D341Med (cell line): ENCODE measurements around the gene ATP6V0E2.
A peak's percentile ranks its signal among the peaks of the same experiment; 100 is the strongest.

Experiments
- DNase-seq: peaks from one replicate; pipeline ENCODE4 v3.0.0; 2012; ENCODE audit warnings: low spot score

Gene ATP6V0E2

GRCh38 chr7:149838992-149839408 is 34.8 kb upstream of the ATP6V0E2 start:
- DNase-seq: peak; percentile 48

DNA sequence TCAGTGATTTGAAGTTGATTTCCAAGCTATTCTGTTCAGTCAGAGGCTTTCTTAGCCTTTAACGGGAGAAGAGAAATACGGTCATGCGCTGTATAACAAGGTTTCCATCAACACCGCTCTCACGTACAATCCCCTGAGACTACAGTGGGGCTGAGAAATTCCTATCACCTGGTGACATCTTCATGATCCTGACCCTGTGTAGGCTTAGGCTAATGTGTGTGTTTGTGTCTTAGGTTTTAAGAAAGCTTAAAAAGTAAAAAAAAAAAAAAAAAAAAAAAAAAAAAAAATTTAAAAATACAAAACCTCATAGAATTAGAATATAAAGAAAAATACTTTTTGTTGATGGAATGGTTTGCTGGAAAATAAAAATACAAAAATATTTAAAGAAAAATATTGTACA is 33.8 kb upstream of the ATP6V0E2 start:
- no peak for DNase-seq

DNA sequence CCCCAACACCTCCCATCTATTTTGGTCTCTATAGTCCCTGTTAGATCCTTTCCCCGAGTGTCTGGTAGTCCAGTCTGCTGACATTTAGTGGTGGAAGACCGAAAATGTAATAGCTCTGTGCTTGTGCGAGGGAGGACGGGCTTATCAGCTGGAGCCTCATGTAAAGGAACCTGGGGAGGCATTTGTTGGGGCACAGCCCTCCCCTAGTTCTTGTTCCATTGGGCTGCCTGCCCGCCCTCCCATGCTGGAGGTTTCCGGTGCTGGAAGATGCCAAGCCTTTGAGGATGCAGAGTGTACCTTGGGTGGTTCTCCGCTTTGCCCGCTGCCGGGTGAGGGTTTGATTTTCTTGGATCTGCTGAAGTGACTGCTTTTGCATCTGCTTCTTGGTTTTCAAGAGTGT is 30.2 kb upstream of the ATP6V0E2 start:
- no peak for DNase-seq

DNA sequence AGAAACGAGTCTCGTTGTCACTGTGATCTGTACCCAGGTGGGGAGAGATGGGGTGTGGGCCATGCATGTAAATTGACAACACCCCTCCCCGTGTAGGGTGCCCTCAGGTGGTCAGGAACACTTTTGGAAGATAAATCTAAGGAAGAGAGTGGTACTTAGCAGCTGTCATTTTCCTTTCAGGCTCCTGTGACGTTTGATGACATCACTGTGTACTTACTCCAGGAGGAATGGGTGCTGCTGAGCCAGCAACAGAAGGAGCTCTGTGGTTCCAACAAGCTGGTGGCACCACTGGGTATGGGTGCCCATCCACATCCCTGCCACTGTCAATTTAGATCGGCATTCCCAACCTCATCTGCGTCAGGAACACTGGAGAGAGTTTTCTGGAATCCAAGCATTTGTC is 29.3 kb upstream of the ATP6V0E2 start:
- DNase-seq: no peak

DNA sequence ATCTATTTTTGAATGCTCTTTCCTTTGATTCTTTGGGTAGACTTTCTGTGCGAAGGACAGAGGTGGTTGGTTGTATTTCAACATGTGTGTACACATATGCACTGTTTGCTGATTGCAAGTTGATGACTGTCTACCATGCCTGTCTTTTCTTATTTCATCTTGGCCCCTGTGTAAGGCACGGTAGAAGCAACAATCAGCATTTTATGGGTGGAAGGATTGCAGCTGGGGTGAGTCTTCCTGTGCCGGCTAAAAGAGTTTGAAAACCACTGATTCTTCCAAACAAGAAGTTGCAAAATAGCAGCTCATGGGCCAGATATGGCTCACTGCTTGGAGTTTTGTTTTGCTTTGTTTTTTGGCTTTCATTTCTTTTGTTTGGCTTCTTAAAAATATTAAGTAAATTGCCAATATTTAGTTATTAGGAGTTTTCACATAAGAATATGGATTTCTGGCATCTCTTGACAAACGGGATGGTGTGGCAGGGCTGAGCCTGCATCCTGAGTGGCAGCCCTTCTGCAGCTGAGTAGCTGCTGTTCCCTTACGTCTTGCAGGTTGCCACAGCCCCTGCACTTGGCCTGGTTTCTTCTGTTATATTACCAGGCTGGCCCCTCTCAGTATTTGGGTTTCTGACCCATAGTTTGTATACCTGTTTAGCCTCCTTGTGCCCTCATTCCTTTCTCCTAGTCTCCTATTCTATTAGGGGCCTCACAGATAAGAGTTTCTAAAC is 28.4 kb upstream of the ATP6V0E2 start:
- no peak for DNase-seq

- no peak for DNase-seq
Measured at GRCh38 chr7:149846021-149846420, 27.7 kb upstream of the ATP6V0E2 start.

DNA sequence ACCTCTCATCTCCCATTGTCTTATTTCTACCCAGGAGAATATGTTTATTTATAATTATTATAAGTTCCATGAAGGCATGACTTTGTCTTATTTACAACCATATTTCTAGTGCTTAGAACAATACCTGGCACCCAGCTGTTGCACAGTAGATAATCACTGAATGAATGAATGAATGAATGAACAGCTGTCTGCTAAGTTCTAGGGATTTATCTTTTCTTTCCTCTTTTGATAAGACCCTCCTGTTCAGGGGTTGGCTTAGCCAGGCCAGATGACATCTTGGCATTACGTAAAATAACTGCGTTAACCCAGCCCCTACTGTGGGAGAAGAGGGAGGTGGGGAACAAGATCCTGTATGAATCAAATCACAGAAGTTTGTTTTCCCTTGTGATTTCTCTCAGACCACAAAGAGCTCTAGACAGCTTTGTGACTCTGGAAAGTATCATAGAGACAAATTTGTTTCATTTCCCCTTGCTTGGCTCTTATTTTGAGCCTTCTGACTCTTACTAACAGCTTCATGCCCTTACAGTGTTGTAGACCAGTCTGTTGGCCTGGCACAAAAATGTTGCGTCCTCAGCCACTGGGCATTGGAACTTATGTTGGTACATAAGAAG is 27.2 kb upstream of the ATP6V0E2 start:
- no peak for DNase-seq

GRCh38 chr7:149849174-149849573 is 24.6 kb upstream of the ATP6V0E2 start:
- no peak for DNase-seq

DNA sequence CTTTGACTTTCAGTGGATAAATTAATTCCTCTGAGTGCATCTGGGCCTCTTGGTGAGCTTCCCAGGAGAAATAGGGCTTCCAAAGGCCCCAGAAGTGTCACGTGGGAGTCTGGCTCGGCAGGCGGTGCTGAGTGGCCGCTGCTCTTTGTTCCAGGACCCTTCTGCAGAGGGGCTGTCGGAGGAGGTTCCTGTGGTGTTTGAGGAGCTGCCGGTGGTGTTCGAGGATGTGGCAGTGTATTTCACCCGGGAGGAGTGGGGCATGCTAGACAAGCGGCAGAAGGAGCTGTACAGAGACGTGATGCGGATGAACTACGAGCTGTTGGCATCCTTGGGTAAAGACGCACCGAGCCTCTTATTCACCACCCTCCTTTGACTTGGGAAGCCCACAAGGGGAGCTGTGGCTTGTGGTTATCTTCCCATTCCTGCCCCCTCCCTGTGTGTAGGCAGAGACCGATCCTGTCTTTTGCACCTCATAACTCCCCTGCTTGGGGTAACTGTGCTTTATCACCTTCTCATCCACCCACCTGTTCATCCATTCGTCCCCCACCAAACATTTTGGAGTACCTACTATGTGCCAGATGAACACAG is 23.7 kb upstream of the ATP6V0E2 start:
- DNase-seq: no peak

GRCh38 chr7:149850716-149851115 is 23.1 kb upstream of the ATP6V0E2 start:
- no peak for DNase-seq

DNA sequence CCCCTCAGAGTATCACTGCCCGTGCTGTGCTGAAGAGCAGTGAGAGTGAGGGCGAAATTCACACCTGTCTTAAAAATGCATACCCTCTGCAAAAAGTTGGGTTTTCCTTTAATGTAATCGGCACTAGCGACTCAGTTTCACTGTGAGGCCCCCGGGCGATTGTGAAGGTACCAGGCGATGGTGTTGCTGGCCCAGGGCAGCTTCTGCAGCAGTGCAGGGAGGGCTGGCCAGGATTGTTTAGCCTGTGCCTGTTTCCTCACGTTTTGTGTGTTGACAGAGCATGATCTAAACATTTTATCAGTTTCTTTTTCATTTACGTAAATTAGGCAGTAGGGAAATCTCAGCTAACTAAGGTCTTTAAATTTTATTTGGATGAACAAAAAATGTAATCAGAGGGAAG is 22.3 kb upstream of the ATP6V0E2 start:
- no peak for DNase-seq

- no peak for DNase-seq
Measured at GRCh38 chr7:149853157-149853556, 20.6 kb upstream of the ATP6V0E2 start.

- peak; percentile 87 for DNase-seq
Measured at GRCh38 chr7:149854611-149855360, 19.0 kb upstream of the ATP6V0E2 start.

- no peak for DNase-seq
Measured at GRCh38 chr7:149855361-149856305, 18.1 kb upstream of the ATP6V0E2 start.

DNA sequence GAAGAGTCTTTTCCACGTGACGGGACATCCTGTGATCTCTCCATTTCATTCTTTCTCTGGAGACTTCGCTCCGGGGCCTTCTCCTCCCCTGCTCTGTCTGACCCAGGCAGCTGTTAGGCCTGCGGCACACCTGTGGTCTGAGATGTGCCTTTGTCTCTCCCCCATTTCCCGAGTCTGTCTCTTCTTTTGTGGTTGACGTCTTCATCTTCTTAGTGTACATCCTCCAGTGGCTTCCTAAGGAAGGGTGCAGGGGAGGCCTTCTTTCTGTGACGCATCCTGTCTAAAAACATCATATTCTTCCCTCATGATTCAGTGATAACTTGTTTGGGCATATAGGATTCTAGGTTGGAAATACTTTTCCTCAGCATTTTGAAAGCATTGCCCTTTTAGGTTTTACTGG is 17.2 kb upstream of the ATP6V0E2 start:
- DNase-seq: no peak

- DNase-seq: no peak
Measured at GRCh38 chr7:149859369-149859768, 14.4 kb upstream of the ATP6V0E2 start.

DNA sequence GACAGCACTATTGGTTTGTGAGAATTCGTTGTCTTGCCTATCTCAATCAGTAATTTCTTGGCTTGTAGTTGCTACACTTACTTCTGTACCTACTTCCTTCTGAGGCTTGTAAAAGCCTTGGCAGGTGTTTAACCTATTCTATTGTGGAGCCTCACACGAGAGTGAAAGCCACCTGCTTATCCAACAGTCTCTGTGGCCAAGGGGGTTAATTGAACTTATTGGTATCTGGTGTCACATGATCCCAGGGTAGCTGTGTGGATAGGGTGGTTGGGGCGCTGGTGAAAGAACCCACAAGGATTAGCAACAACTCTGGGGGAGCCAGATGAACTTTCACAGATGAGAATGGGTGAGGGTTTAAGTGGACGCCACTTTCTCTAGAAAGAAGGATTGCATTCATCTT is 13.9 kb upstream of the ATP6V0E2 start:
- no peak for DNase-seq

DNA sequence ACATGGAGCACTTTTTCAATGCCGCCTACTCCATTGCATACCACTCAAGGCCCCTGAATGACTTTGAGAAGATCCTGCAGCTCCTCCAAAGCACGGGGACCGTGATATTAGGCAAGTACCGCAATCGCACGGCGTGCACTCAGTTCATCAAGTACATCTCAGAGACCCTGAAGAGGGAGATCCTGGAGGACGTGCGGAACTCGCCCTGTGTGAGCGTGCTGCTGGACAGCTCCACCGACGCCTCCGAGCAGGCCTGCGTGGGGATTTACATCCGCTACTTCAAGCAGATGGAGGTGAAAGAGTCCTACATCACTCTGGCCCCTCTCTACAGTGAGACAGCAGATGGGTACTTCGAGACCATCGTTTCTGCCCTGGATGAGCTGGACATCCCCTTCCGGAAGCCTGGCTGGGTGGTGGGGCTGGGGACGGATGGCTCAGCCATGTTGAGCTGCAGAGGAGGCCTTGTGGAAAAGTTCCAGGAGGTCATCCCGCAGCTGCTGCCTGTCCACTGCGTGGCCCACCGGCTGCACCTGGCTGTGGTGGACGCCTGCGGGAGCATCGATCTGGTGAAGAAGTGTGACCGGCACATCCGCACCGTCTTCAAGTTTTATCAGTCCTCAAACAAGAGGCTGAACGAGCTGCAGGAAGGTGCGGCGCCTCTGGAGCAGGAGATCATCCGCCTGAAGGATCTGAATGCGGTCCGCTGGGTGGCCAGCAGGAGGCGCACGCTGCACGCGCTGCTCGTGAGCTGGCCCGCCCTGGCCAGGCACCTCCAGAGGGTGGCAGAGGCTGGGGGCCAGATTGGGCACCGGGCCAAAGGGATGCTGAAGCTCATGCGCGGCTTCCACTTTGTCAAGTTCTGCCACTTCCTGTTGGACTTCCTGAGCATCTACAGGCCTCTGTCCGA is 12.7 kb upstream of the ATP6V0E2 start:
- DNase-seq: no peak

- no peak for DNase-seq
Measured at GRCh38 chr7:149861728-149862045, 12.1 kb upstream of the ATP6V0E2 start.

DNA sequence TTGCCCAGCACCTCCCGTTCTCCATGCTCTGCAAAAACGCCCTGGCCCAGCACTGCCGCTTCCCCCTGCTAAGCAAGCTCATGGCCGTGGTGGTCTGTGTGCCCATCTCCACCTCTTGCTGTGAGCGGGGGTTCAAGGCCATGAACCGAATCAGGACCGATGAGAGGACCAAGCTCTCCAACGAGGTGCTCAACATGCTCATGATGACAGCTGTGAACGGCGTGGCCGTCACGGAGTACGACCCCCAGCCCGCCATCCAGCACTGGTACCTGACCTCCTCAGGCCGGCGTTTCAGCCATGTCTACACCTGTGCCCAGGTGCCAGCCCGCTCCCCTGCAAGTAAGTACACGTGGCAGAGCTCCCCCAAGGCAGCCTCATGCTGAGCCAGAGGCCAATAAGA is 11.6 kb upstream of the ATP6V0E2 start:
- no peak for DNase-seq

DNA sequence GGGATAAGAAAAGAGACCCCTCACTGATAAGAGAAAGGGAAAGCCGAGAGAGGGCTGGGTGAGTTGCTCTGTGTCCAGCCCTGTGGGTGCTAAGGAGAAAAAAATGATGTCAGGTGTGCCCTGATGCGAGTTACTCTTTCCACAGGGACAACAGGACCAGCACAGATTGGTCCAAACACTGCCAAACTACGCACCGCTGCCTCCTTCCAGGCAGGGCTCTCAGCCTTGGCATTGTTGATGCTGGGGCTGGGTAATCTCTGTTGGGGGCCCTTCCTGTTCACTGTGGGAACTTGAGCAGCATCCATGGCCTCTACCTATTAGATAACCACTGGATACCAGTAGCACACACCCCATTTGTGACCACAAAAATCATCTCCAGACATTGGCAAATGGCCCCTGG is 10.3 kb upstream of the ATP6V0E2 start:
- no peak for DNase-seq
